ENCODE measurements around the gene ADORA1. TPM values are rescaled to one million over a fixed set of nuclear protein-coding genes. Genes with fewer than 3 reads are reported as not detected.

Gene ADORA1
- total and polyA plus RNA-seq, 2 donors (not counting 1 experiment from before 2014, with no cell fraction given): not detected

- H3K4me2 ChIP-seq (replicated peaks; ENCODE audit: low read depth, low read length, poor library complexity, severe bottlenecking): no peak overlapping the region
- H3K36me3 ChIP-seq (replicated peaks in 1 of 2; ENCODE audit: control extremely low read depth in 1 of 2, control insufficient read depth in 1 of 2, extremely low read depth in 1 of 2, insufficient read depth in 2 of 2, low read length in 1 of 2): no peaks in the 10 kb centered on the region
- peaks cover 0 to 5% (median 0%) of the 10 kb centered on the region in 3 donors for H3K9me3 ChIP-seq (ENCODE audit: control extremely low read depth in 1 of 3, control insufficient read depth in 2 of 3, insufficient read depth in 1 of 3, low read length in 2 of 3)
- H3K27me3 Mint-ChIP-seq: peaks cover 5% of the 10 kb centered on the region
- ATAC-seq (ENCODE audit: low read depth) (no peak), DNase-seq (no peak)
- peaks cover 0 to 4% (median 1%) of the 10 kb centered on the region in 4 experiments for H3K27me3 ChIP-seq (replicated peaks in 1 of 4; ENCODE audit: control extremely low read depth in 1 of 4, control insufficient read depth in 3 of 4, insufficient read depth in 4 of 4, low read length in 3 of 4)
- peaks cover 4% of the 10 kb centered on the region for H3K9me3 Mint-ChIP-seq (ENCODE audit: insufficient read depth)
- ChIA-PET CTCF (no interaction called here), POLR2A (no interaction called here)
- no peak overlapping the region for H3K4me3 Mint-ChIP-seq
- no peak overlapping the region for H3K9ac ChIP-seq (ENCODE audit: low read length)
- no peaks in the 10 kb centered on the region for H3K4me1 ChIP-seq (ENCODE audit: control insufficient read depth in 2 of 2, insufficient read depth in 2 of 2, low read length in 2 of 2)
- H4K20me1 ChIP-seq (ENCODE audit: control insufficient read depth, insufficient read depth, low read length, poor library complexity, severe bottlenecking): no peaks in the 10 kb centered on the region
- no peak overlapping the region for H3K27ac Mint-ChIP-seq
- no peaks in the 10 kb centered on the region for H3K79me2 ChIP-seq (ENCODE audit: control insufficient read depth, insufficient read depth, low read length)
- no peak overlapping the region for H2AFZ ChIP-seq (ENCODE audit: insufficient read depth, low read depth, low read length, poor library complexity, severe bottlenecking)
- no peak overlapping the region for H3K4me3 ChIP-seq (ENCODE audit: control extremely low read depth in 1 of 5, extremely low read depth in 1 of 5, insufficient read depth in 1 of 5, low read depth in 2 of 5, low read length in 4 of 5)
- no peaks in the 10 kb centered on the region for H3K4me1 Mint-ChIP-seq
- no peak for TF ChIP-seq CTCF (IDR thresholded peaks at IDR 0.05)
- no peak for TF ChIP-seq EZH2 (IDR thresholded peaks at IDR 0.05; ENCODE audit: borderline replicate concordance, insufficient read depth, low read depth, low read length, poor library complexity, severe bottlenecking)
- WGBS (ENCODE audit: insufficient coverage): 56% methylated on average over 5 of the region's 9 CpGs
- H3K27ac ChIP-seq (ENCODE audit: low read length in 2 of 2): no peak overlapping the region
- intact Hi-C loops (cut with micrococcal nuclease): no loop called here
These were observed 25.8 kb downstream of the ADORA1 start for GRCh38 chr1:203153051-203153988.

Data from B cell (primary cell).